SK-N-SH (cell line): ENCODE measurements around the gene FRAS1. TPM values are rescaled to one million over a fixed set of nuclear protein-coding genes. Genes with fewer than 3 reads are reported as not detected.
"Not testable (repeated sequence)": the region's sequence is repeated elsewhere in the genome, so short reads cannot be mapped to it uniquely, and the experiment has no call there.

Experiments
- CTCF ChIA-PET: fragments of 300-600, 350-600 bp; formaldehyde crosslinking; extraction: SDS; loops from one replicate; lab custom pipeline; 2021; lab: Yijun Ruan, JAX
- POLR2A ChIA-PET: fragments of 350-600 bp; sonication (Branson Sonifier 250); formaldehyde crosslinking; extraction: SDS; loops from one replicate; lab custom pipeline; 2020; ENCODE audit warnings: antibody characterized with exemption, inconsistent platforms; lab: Yijun Ruan, JAX
- DNase-seq: peaks from one replicate; pipeline ENCODE4 v3.0.0; 2012
- H2AFZ ChIP-seq: fragments of 200-600 bp; sonication (generic); 2 replicates; pipeline ENCODE4 v1.8.1; 2016; ENCODE audit warnings: antibody characterized with exemption, mild to moderate bottlenecking, low read depth
- H3F3A ChIP-seq: fragments of 200-600 bp; sonication (generic); replicated peaks from 2 replicates; pipeline ENCODE3; 2016; ENCODE audit warnings: antibody characterized with exemption, mild to moderate bottlenecking; ENCODE audit not compliant: insufficient read depth
- H3K27ac ChIP-seq, 2 experiments: fragments of 200-500 bp in 1 of 2; fragments of 200-600 bp in 1 of 2; sonication (Bioruptor generic) in 1 of 2; sonication (generic), shearing (Covaris generic) in 1 of 2; 2 replicates each; pipeline versions ENCODE4 v1.5.1 to v1.6.1; 2014 to 2016; ENCODE audit warnings: low read depth in 2 of 2, inconsistent platforms in 1 of 2, low read length in 1 of 2, mild to moderate bottlenecking in 1 of 2, mixed read lengths in 1 of 2
- H3K27me3 ChIP-seq: fragments of 200-600 bp; sonication (generic), shearing (Covaris generic); 2 replicates; pipeline ENCODE4 v1.6.1; 2016; ENCODE audit warnings: mixed run types; ENCODE audit not compliant: insufficient read depth
- H3K36me3 ChIP-seq, 2 experiments: fragments of 200-500 bp in 1 of 2; fragments of 200-600 bp in 1 of 2; sonication (Bioruptor generic) in 1 of 2; sonication (generic) in 1 of 2; replicated peaks in 1 of 2; 2 replicates each; pipeline versions ENCODE3 to v1.5.1; 2014 to 2016; ENCODE audit warnings: low read length in 1 of 2, mild to moderate bottlenecking in 1 of 2; ENCODE audit not compliant: insufficient read depth in 2 of 2, control insufficient read depth in 1 of 2
- H3K4me1 ChIP-seq, 2 experiments: fragments of 200-500 bp in 1 of 2; fragments of 200-600 bp in 1 of 2; sonication (Bioruptor generic) in 1 of 2; sonication (generic), shearing (Covaris generic) in 1 of 2; 2 replicates each; pipeline versions ENCODE4 v1.5.1 to v1.6.1; 2014 to 2016; ENCODE audit warnings: low read depth in 1 of 2, low read length in 1 of 2, mixed run types in 1 of 2; ENCODE audit not compliant: insufficient read depth in 2 of 2, control insufficient read depth in 1 of 2
- H3K4me2 ChIP-seq: fragments of 200-600 bp; sonication (generic), shearing (Covaris generic); 2 replicates; pipeline ENCODE4 v1.6.1; 2017; ENCODE audit warnings: mixed run types
- H3K4me3 ChIP-seq, 2 experiments: fragments of 200-500 bp in 1 of 2; fragments of 200-600 bp in 1 of 2; sonication (Bioruptor generic) in 1 of 2; sonication (generic), shearing (Covaris generic) in 1 of 2; 2 replicates each; pipeline versions ENCODE4 v1.5.1 to v1.8.1; 2014 to 2016; ENCODE audit warnings: low read depth in 2 of 2, inconsistent platforms in 1 of 2, low read length in 1 of 2, mild to moderate bottlenecking in 1 of 2, mixed read lengths in 1 of 2, moderate library complexity in 1 of 2
- H3K79me2 ChIP-seq: fragments of 200-600 bp; sonication (generic); 2 replicates; pipeline ENCODE4 v1.8.1; 2017; ENCODE audit warnings: mild to moderate bottlenecking; ENCODE audit not compliant: insufficient read depth
- H3K9ac ChIP-seq: fragments of 200-600 bp; sonication (generic); 2 replicates; pipeline ENCODE4 v1.6.1; 2017; ENCODE audit warnings: mixed run types
- H3K9me2 ChIP-seq: fragments of 200-600 bp; sonication (generic); 2 replicates; pipeline ENCODE4 v1.6.1; 2017; ENCODE audit warnings: mixed run types
- H3K9me3 ChIP-seq: fragments of 200-600 bp; sonication (generic); 2 replicates; pipeline ENCODE4 v1.6.1; 2017; ENCODE audit warnings: mixed run types, mild to moderate bottlenecking, moderate library complexity
- H4K20me1 ChIP-seq: fragments of 200-600 bp; sonication (generic); 2 replicates; pipeline ENCODE4 v1.6.1; 2017; ENCODE audit warnings: mild to moderate bottlenecking, mixed run types; ENCODE audit not compliant: insufficient read depth
- CTCF ChIP-seq: fragments of 200-600 bp; sonication (generic); IDR thresholded peaks from 2 replicates; pipeline ENCODE4 v1.6.1; 2017; ENCODE audit warnings: antibody characterized with exemption, mild to moderate bottlenecking, moderate library complexity
- EZH2phosphoT487 ChIP-seq: fragments of 200-600 bp; sonication (generic); IDR thresholded peaks from 2 replicates; pipeline ENCODE4 v1.6.1; 2017; ENCODE audit warnings: low read depth, mixed run types, mild to moderate bottlenecking, antibody characterized with exemption, moderate library complexity, borderline replicate concordance
- FOSL2 ChIP-seq: IDR thresholded peaks from 2 replicates; pipeline ENCODE4 v1.4.0; 2012; ENCODE audit warnings: low read depth, mild to moderate bottlenecking, moderate library complexity, borderline replicate concordance
- MAX ChIP-seq: IDR thresholded peaks from 2 replicates; pipeline ENCODE4 v1.4.0; 2012; ENCODE audit warnings: low read depth
- NFIC ChIP-seq: IDR thresholded peaks from 2 replicates; pipeline ENCODE4 v1.4.0; 2012; ENCODE audit warnings: borderline replicate concordance
- PBX3 ChIP-seq: IDR thresholded peaks from 2 replicates; pipeline ENCODE4; 2012
- TEAD4 ChIP-seq: IDR thresholded peaks from 2 replicates; pipeline ENCODE4 v1.4.0; 2012; ENCODE audit warnings: mild to moderate bottlenecking, borderline replicate concordance; ENCODE audit not compliant: insufficient read depth
- WGBS: methylation state at CpG from one replicate; pipeline ENCODE4 v1.1.6; 2017; ENCODE audit warnings: low lambda C conversion rate; 5-methylcytosine and 5-hydroxymethylcytosine counted together
- polyA plus RNA-seq, 3 experiments: library from polyadenylated mRNA; depleted of rRNA; stranded (reverse); fragments of >200 nt; gene quantifications; 2 replicates each; pipeline ENCODE4 v1.2.3, GENCODE V29; 2012

Gene FRAS1
- 8.3 and 11.0 TPM in 2 replicates for polyA plus RNA-seq (2012; rRNA removed)
- 7.6 and 8.4 TPM in 2 replicates for polyA plus RNA-seq (2012; cell fraction: cytosol; rRNA removed)
- polyA plus RNA-seq (2012; cell fraction: nucleus; rRNA removed) = 11.4 and 18.1 TPM in 2 replicates

GRCh38 chr4:78057135-78057599, at the start of gene FRAS1:
TSS of gene FRAS1 (plus strand) at chr4:78057323. CDS start at chr4:78058010, 687 bp downstream.
- POLR2A ChIA-PET = interaction anchor here (1.0 to 1.7 kb wide), 3 partner anchors 10 to 195 kb away, joined by 3 to 6 read pairs (median 3); partner anchors contain the start of gene MRPL1
- CTCF ChIA-PET = interaction anchor here (0.7 to 2.2 kb wide), 8 partner anchors 12 to 459 kb away, joined by 3 to 9 read pairs (median 4); no protein-coding TSS in a partner anchor
- 0% methylated on average over 11 of the region's 39 CpGs for WGBS

GRCh38 chr4:78011003-78011402, 46.1 kb upstream of the FRAS1 start:
- H2AFZ ChIP-seq, H3K4me1 ChIP-seq, H3K36me3 ChIP-seq, H3K9me3 ChIP-seq, H3K79me2 ChIP-seq, H4K20me1 ChIP-seq, H3K27me3 ChIP-seq, H3K9ac ChIP-seq, H3K4me3 ChIP-seq, H3K9me2 ChIP-seq, CTCF ChIA-PET, DNase-seq, H3K27ac ChIP-seq, POLR2A ChIA-PET, H3K4me2 ChIP-seq, H3F3A ChIP-seq: not testable (repeated sequence)
- WGBS = 75% methylated on average over 5 of the region's 5 CpGs

More at GRCh38 chr4:78057135-78057599, at the start of gene FRAS1:
- peak within 1 kb of the TSS; percentile 57 to 90 for H3K27ac ChIP-seq
- H3K9ac ChIP-seq = peak within 1 kb of the TSS; percentile 77
- H3K36me3 ChIP-seq = no peaks in the 10 kb centered on the region
- no peaks in the 10 kb centered on the region for H3K9me2 ChIP-seq
- DNase-seq = peak; percentile 73
- peaks cover 0 to 8% of the 10 kb centered on the region in 2 experiments; a peak in 1 of 4 replicates for H3K4me1 ChIP-seq
- peak within 1 kb of the TSS; percentile 86 for H2AFZ ChIP-seq
- H3K4me3 ChIP-seq = peak within 1 kb of the TSS; percentile 67 to 91
- peaks cover 13% of the 10 kb centered on the region for H3F3A ChIP-seq
- no peaks in the 10 kb centered on the region for H3K27me3 ChIP-seq
- TF ChIP-seq EZH2phosphoT487 (no peak), NFIC (no peak), MAX (0 out of 2 replicates have a peak, but pooled peaks have one; percentile 15), TEAD4 (0 out of 2 replicates have a peak, but pooled peaks have one; percentile 31), CTCF (peak; percentile 44), FOSL2 (peak; percentile 14; the same call in 1 of the 2 replicates), PBX3 (no peak)
- TF ChIP-seq, all 33 proteins: peak for 4
- Histone ChIP-seq H3K9me3 (no peaks in the 10 kb centered on the region), H3K79me2 (peaks cover 28% of the 10 kb centered on the region), H3K4me2 (peak within 1 kb of the TSS; percentile 96), H4K20me1 (no peaks in the 10 kb centered on the region)
